Stomach (tissue), 4 donors: ENCODE measurements around the gene EIF4A3.

ENCODE experiments used
- CTCF ChIP-seq, 7 experiments: fragments of 450-650 bp in 4 of 7; fragments of 200-600 bp in 3 of 7; sonication (generic) in 3 of 7; IDR thresholded peaks; one replicate each; pipeline ENCODE4 v1.5.1; 2016 to 2019; ENCODE audit warnings: antibody characterized with exemption in 7 of 7, control low read depth in 2 of 7, mild to moderate bottlenecking in 1 of 7
- POLR2A ChIP-seq, 4 donors: fragments of 450-650 bp; IDR thresholded peaks; one replicate each; pipeline ENCODE4 v1.6.1; 2016; ENCODE audit warnings: antibody characterized with exemption in 4 of 4, control low read depth in 2 of 4, mild to moderate bottlenecking in 1 of 4, moderate library complexity in 1 of 4

GRCh38 chr17:80105762-80106161, 41.2 kb downstream of the EIF4A3 start:
- TF ChIP-seq CTCF (IDR thresholded peaks at IDR 0.05) (no peak), POLR2A (IDR thresholded peaks at IDR 0.05) (no peak)
